ENCODE results near the gene ANP32A. TPM values are rescaled to one million over a fixed set of nuclear protein-coding genes. Genes with fewer than 3 reads are reported as not detected.
"Not testable (repeated sequence)": the region's sequence is repeated elsewhere in the genome, so short reads cannot be mapped to it uniquely, and the experiment has no call there.

Gene ANP32A
- total RNA-seq (10 to 100 TPM; 32.9 to 41.3 TPM), polyA plus RNA-seq (ENCODE audit: insufficient read depth, low read depth, low replicate concordance) (49.5 TPM)
- long read RNA-seq, donor 1, transcript ANP32A-208 (3 exons, 707 nt) = minor isoform, 52 of 130 reads
- long read RNA-seq, donor 1, transcript ANP32A-203 (7 exons, 2,440 nt) = major isoform, 55 of 130 reads
- long read RNA-seq, donor 1, partial matches to known transcripts = 15 of 130 reads
- long read RNA-seq, donor 1, other reads (novel, unspliced or antisense) = 7 of 130 reads
- long read RNA-seq, donor 2, transcript ANP32A-208 (3 exons, 707 nt) = major isoform, 29 of 73 reads
- long read RNA-seq, donor 2, transcript ANP32A-203 (7 exons, 2,440 nt) = major isoform, 29 of 73 reads
- long read RNA-seq, donor 2, partial matches to known transcripts = 11 of 73 reads
- long read RNA-seq, donor 2, other reads (novel, unspliced or antisense) = 0 of 73 reads

GRCh38 chr15:68820295-68821189, at the start of gene ANP32A:
ANP32A (minus strand) TSS chr15:68820895; CDS start chr15:68820751, 144 bp downstream.
- WGBS, 2 donors = 0 to 1% methylated on average over 24 to 80 of the region's 81 CpGs
- H3K4me1 ChIP-seq = peaks cover 7% of the 10 kb centered on the region
- H3K4me3 ChIP-seq = peak within 1 kb of the TSS; percentile 75 to 90
- no peaks in the 10 kb centered on the region for H3K36me3 ChIP-seq (ENCODE audit: low read depth, missing control alignments)
- no peaks in the 10 kb centered on the region for H3K27me3 ChIP-seq
- TF ChIP-seq CTCF (IDR thresholded peaks at IDR 0.05) (no peak), POLR2A (IDR thresholded peaks at IDR 0.05) (peak; percentile 16)
- intact Hi-C loops (cut with DNase I; ENCODE audit: low total_unique reads) = no loop called here
- H3K9me3 ChIP-seq = no peaks in the 10 kb centered on the region
- DNase-seq = peak; percentile 97
- peak within 1 kb of the TSS; percentile 98 to 99 for H3K27ac ChIP-seq

- intact Hi-C loops (cut with DNase I; ENCODE audit: low total_unique reads) = no loop called here
- H3K27ac ChIP-seq = no peak overlapping the region
- H3K36me3 ChIP-seq (ENCODE audit: low read depth, missing control alignments) = no peaks in the 10 kb centered on the region
- no peaks in the 10 kb centered on the region for H3K4me1 ChIP-seq
- H3K27me3 ChIP-seq = no peaks in the 10 kb centered on the region
- no peak overlapping the region for H3K4me3 ChIP-seq
- WGBS, 2 donors = 87% methylated on average over 2 of the region's 2 CpGs
- DNase-seq = no peak
- H3K9me3 ChIP-seq = no peaks in the 10 kb centered on the region
- TF ChIP-seq CTCF (IDR thresholded peaks at IDR 0.05) (no peak), POLR2A (IDR thresholded peaks at IDR 0.05) (no peak)
Observed at GRCh38 chr15:68868296-68868695, 47.6 kb upstream of the ANP32A start.

- H3K4me3 ChIP-seq = no peak overlapping the region
- no peaks in the 10 kb centered on the region for H3K27me3 ChIP-seq
- H3K4me1 ChIP-seq = no peaks in the 10 kb centered on the region
- intact Hi-C loops (cut with DNase I; ENCODE audit: low total_unique reads) = no loop called here
- no peak for DNase-seq
- no peak overlapping the region for H3K27ac ChIP-seq
- no peaks in the 10 kb centered on the region for H3K36me3 ChIP-seq (ENCODE audit: low read depth, missing control alignments)
- TF ChIP-seq CTCF (IDR thresholded peaks at IDR 0.05) = no peak
- no peak for TF ChIP-seq POLR2A (IDR thresholded peaks at IDR 0.05)
- H3K9me3 ChIP-seq = no peaks in the 10 kb centered on the region
Observed at GRCh38 chr15:68862415-68862814, 41.7 kb upstream of the ANP32A start.

- not testable (repeated sequence) for H3K4me3 ChIP-seq, H3K4me1 ChIP-seq
- 67 to 92% methylated on average over 2 of the region's 4 CpGs for WGBS, 2 donors
Observed at GRCh38 chr15:68858666-68859065, 38.0 kb upstream of the ANP32A start.

GRCh38 chr15:68857443-68857842, 36.7 kb upstream of the ANP32A start:
- H3K4me1 ChIP-seq; DNase-seq; H3K27me3 ChIP-seq; intact Hi-C loops (cut with DNase I; ENCODE audit: low total_unique reads); H3K9me3 ChIP-seq; H3K36me3 ChIP-seq (ENCODE audit: low read depth, missing control alignments); H3K27ac ChIP-seq; H3K4me3 ChIP-seq: not testable (repeated sequence)
- 91 to 93% methylated on average over 5 of the region's 5 CpGs for WGBS, 2 donors

More at GRCh38 chr15:68858666-68859065, 38.0 kb upstream of the ANP32A start:
- H3K27me3 ChIP-seq; H3K27ac ChIP-seq; H3K9me3 ChIP-seq; H3K36me3 ChIP-seq (ENCODE audit: low read depth, missing control alignments); DNase-seq; intact Hi-C loops (cut with DNase I; ENCODE audit: low total_unique reads): not testable (repeated sequence)

Measured in testis (tissue), 5 donors.